Stimulated activated CD8-positive, alpha-beta memory T cell treated with anti-CD3 and anti-CD28 coated beads, Interleukin-7, amount 100 ng/mL, for 4 hours (primary cell): ENCODE measurements around the gene CHAF1A.

Experiments
- DNase-seq, 2 donors: peaks; one replicate each; pipeline ENCODE4 v3.0.0-alpha.2; 2020; ENCODE audit warnings: low read depth in 2 of 2

The CHAF1A gene

GRCh38 chr19:4379383-4380253, 22.8 kb upstream of the CHAF1A start:
- DNase-seq, result no peak

GRCh38 chr19:4380254-4380727, 22.1 kb upstream of the CHAF1A start:
- peak in 1 of 2 donors; percentile 45 for DNase-seq

GRCh38 chr19:4385291-4386040, 17.0 kb upstream of the CHAF1A start:
- no peak for DNase-seq

- no peak for DNase-seq
These were observed 16.2 kb upstream of the CHAF1A start for GRCh38 chr19:4386041-4386782.

- no peak for DNase-seq
These were observed 13.9 kb upstream of the CHAF1A start for GRCh38 chr19:4388337-4389063.

- DNase-seq, result no peak
These were observed 13.4 kb upstream of the CHAF1A start for GRCh38 chr19:4389064-4389375.

- no peak for DNase-seq
These were observed 12.9 kb upstream of the CHAF1A start for GRCh38 chr19:4389511-4390016.

GRCh38 chr19:4390017-4390566, 12.3 kb upstream of the CHAF1A start:
- no peak for DNase-seq

GRCh38 chr19:4390567-4391305, 11.7 kb upstream of the CHAF1A start:
- no peak for DNase-seq

GRCh38 chr19:4391306-4391693, 11.1 kb upstream of the CHAF1A start:
- DNase-seq, result no peak

GRCh38 chr19:4391701-4392483, 10.5 kb upstream of the CHAF1A start:
- no peak for DNase-seq

GRCh38 chr19:4393947-4394590, 8.4 kb upstream of the CHAF1A start:
- DNase-seq, result no peak

- no peak for DNase-seq
These were observed 5.3 kb upstream of the CHAF1A start for GRCh38 chr19:4396949-4397783.

GRCh38 chr19:4399812-4400134, 2.7 kb upstream of the CHAF1A start:
- no peak for DNase-seq

GRCh38 chr19:4400135-4400936, 2.1 kb upstream of the CHAF1A start, which contains the start of gene SH3GL1:
Gene SH3GL1 (minus strand): TSS chr19:4400547. CDS start chr19:4400368, 179 bp downstream.
- DNase-seq, result peak; percentile 83 to 87

- DNase-seq, result no peak
These were observed 670 bp upstream of the CHAF1A start for GRCh38 chr19:4401769-4402170.

GRCh38 chr19:4403005-4403761, 743 bp downstream of the CHAF1A start:
- DNase-seq, result no peak
